Mononuclear cell (primary cell): ENCODE data around the gene CPSF3. TPM values are rescaled to one million over a fixed set of nuclear protein-coding genes. Genes with fewer than 3 reads are reported as not detected.
"Not testable (repeated sequence)": the region's sequence is repeated elsewhere in the genome, so short reads cannot be mapped to it uniquely, and the experiment has no call there.

Experiments used
- H3K27me3 ChIP-seq: 2 replicates; pipeline ENCODE4 v1.6.0; 2011; ENCODE audit warnings: low read length, control low read depth; ENCODE audit not compliant: insufficient read depth
- H3K4me1 ChIP-seq: 2 replicates; pipeline ENCODE4 v1.5.1; 2011; ENCODE audit warnings: mild to moderate bottlenecking, low read length, control low read depth; ENCODE audit not compliant: insufficient read depth
- H3K4me3 ChIP-seq: 2 replicates; pipeline ENCODE4 v1.5.1; 2011; ENCODE audit warnings: mild to moderate bottlenecking, low read length, moderate library complexity
- H3K9me3 ChIP-seq: 2 replicates; pipeline ENCODE4 v1.5.1; 2011; ENCODE audit warnings: low read depth, mild to moderate bottlenecking, control low read depth, low read length
- total RNA-seq: library from RNA; depleted of rRNA; stranded (reverse); fragments of >200 nt; gene quantifications from one replicate; pipeline ENCODE4 v1.2.3, GENCODE V29; 2012

The CPSF3 gene
- total RNA-seq, 1 donor, result 19.1 TPM

GRCh38 chr2:9390151-9390850 is 33.2 kb upstream of the CPSF3 start:
- no peak overlapping the region for H3K4me3 ChIP-seq
- no peaks in the 10 kb centered on the region for H3K4me1 ChIP-seq
- H3K27me3 ChIP-seq, result no peaks in the 10 kb centered on the region
- no peaks in the 10 kb centered on the region for H3K9me3 ChIP-seq

GRCh38 chr2:9390991-9391390 is 32.5 kb upstream of the CPSF3 start:
- Histone ChIP-seq H3K9me3 (no peaks in the 10 kb centered on the region), H3K4me3 (no peak overlapping the region), H3K27me3 (no peaks in the 10 kb centered on the region)

GRCh38 chr2:9391961-9392720 is 31.3 kb upstream of the CPSF3 start:
- H3K4me1 ChIP-seq, result no peaks in the 10 kb centered on the region
- H3K9me3 ChIP-seq, result no peaks in the 10 kb centered on the region
- no peak overlapping the region for H3K4me3 ChIP-seq
- H3K27me3 ChIP-seq, result no peaks in the 10 kb centered on the region

More at GRCh38 chr2:9390991-9391390, 32.5 kb upstream of the CPSF3 start:
- H3K4me1 ChIP-seq, result no peaks in the 10 kb centered on the region

- Histone ChIP-seq H3K4me3 (no peak overlapping the region), H3K4me1 (no peaks in the 10 kb centered on the region), H3K9me3 (no peaks in the 10 kb centered on the region), H3K27me3 (no peaks in the 10 kb centered on the region)
Measured at GRCh38 chr2:9392898-9393765, 30.3 kb upstream of the CPSF3 start.

- no peaks in the 10 kb centered on the region for H3K27me3 ChIP-seq
- no peaks in the 10 kb centered on the region for H3K4me1 ChIP-seq
- no peaks in the 10 kb centered on the region for H3K9me3 ChIP-seq
- no peak overlapping the region for H3K4me3 ChIP-seq
Measured at GRCh38 chr2:9394816-9395215, 28.6 kb upstream of the CPSF3 start.

GRCh38 chr2:9397201-9397600 is 26.3 kb upstream of the CPSF3 start:
- H3K4me1 ChIP-seq, result no peaks in the 10 kb centered on the region
- H3K27me3 ChIP-seq, result no peaks in the 10 kb centered on the region
- H3K4me3 ChIP-seq, result no peak overlapping the region
- no peaks in the 10 kb centered on the region for H3K9me3 ChIP-seq

- not testable (repeated sequence) for H3K4me3 ChIP-seq, H3K27me3 ChIP-seq, H3K9me3 ChIP-seq, H3K4me1 ChIP-seq
Measured at GRCh38 chr2:9398251-9398650, 25.2 kb upstream of the CPSF3 start.

GRCh38 chr2:9398881-9399780 is 24.3 kb upstream of the CPSF3 start:
- Histone ChIP-seq H3K9me3 (no peaks in the 10 kb centered on the region), H3K4me1 (no peaks in the 10 kb centered on the region), H3K27me3 (no peaks in the 10 kb centered on the region), H3K4me3 (no peak overlapping the region)

- H3K27me3 ChIP-seq, result no peaks in the 10 kb centered on the region
- H3K9me3 ChIP-seq, result no peaks in the 10 kb centered on the region
- H3K4me3 ChIP-seq, result no peak overlapping the region
- H3K4me1 ChIP-seq, result no peaks in the 10 kb centered on the region
Measured at GRCh38 chr2:9400268-9401058, 23.0 kb upstream of the CPSF3 start.

GRCh38 chr2:9401059-9401547 is 22.4 kb upstream of the CPSF3 start:
- Histone ChIP-seq H3K4me3 (no peak overlapping the region), H3K27me3 (no peaks in the 10 kb centered on the region), H3K9me3 (no peaks in the 10 kb centered on the region), H3K4me1 (no peaks in the 10 kb centered on the region)

GRCh38 chr2:9401646-9402371 is 21.6 kb upstream of the CPSF3 start:
- no peaks in the 10 kb centered on the region for H3K27me3 ChIP-seq
- H3K4me1 ChIP-seq, result no peaks in the 10 kb centered on the region
- no peak overlapping the region for H3K4me3 ChIP-seq
- no peaks in the 10 kb centered on the region for H3K9me3 ChIP-seq

- no peaks in the 10 kb centered on the region for H3K9me3 ChIP-seq
- H3K4me1 ChIP-seq, result no peaks in the 10 kb centered on the region
- H3K27me3 ChIP-seq, result no peaks in the 10 kb centered on the region
- no peak overlapping the region for H3K4me3 ChIP-seq
Measured at GRCh38 chr2:9403924-9404323, 19.5 kb upstream of the CPSF3 start.

- no peaks in the 10 kb centered on the region for H3K9me3 ChIP-seq
- no peaks in the 10 kb centered on the region for H3K4me1 ChIP-seq
- H3K4me3 ChIP-seq, result no peak overlapping the region
- H3K27me3 ChIP-seq, result no peaks in the 10 kb centered on the region
Measured at GRCh38 chr2:9404451-9404850, 19.0 kb upstream of the CPSF3 start.
